ENCODE results near the gene CAMTA1. TPM values are rescaled to one million over a fixed set of nuclear protein-coding genes. Genes with fewer than 3 reads are reported as not detected.

Gene CAMTA1
- total RNA-seq, 4 donors from 2014 or later, result 45.3 to 68.9 (median 62.0) TPM

DNA sequence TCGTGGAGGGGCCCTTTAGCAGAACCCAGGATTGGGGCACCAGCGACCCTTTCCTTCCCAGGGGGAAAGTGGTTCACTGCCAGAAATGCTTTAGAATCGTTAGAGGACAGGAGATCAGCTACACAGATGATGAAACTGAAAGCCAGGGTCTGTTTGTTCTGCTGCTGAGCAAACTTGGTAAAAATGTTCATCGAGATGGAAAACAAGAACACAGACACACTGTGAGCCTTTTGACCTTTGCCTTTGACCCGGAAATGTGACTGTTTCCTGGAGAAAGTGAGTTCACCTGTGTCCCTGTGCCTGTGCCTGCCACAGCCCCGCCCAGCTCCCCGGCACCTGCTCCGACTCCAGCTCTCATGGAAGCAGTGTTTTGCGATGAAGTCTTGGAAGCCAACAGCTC lies 234.3 kb downstream of the CAMTA1 start:
- ATAC-seq (ENCODE audit: low FRiP score), result no peak
- TF ChIP-seq, protein P1, sequence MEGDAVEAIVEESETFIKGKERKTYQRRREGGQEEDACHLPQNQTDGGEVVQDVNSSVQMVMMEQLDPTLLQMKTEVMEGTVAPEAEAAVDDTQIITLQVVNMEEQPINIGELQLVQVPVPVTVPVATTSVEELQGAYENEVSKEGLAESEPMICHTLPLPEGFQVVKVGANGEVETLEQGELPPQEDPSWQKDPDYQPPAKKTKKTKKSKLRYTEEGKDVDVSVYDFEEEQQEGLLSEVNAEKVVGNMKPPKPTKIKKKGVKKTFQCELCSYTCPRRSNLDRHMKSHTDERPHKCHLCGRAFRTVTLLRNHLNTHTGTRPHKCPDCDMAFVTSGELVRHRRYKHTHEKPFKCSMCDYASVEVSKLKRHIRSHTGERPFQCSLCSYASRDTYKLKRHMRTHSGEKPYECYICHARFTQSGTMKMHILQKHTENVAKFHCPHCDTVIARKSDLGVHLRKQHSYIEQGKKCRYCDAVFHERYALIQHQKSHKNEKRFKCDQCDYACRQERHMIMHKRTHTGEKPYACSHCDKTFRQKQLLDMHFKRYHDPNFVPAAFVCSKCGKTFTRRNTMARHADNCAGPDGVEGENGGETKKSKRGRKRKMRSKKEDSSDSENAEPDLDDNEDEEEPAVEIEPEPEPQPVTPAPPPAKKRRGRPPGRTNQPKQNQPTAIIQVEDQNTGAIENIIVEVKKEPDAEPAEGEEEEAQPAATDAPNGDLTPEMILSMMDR (IDR thresholded peaks at IDR 0.05), result no peak

DNA sequence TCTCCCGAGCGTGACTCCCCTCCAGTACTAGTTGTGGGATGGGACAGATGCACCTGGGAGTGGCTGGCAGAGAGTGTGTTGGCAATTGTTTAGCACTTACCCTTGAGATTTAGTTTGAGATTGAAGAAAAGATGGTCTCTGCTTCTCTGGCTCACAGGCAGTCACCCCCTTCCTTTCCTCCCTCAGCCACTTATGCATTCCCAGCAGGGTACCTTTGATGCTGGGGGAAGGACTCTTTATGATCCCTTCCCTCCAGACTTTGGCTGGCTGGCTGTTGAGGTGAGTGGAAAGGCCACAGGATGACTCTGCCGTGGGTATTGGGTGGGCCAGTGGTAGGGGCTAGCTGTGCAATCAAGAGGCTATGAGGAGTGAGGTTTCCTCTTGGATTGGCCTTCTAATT lies 236.8 kb downstream of the CAMTA1 start:
- DNase-seq (ENCODE audit: low spot score), result no peak
- TF ChIP-seq, protein P1 (IDR thresholded peaks at IDR 0.05), result no peak
- no peak for ATAC-seq (ENCODE audit: low FRiP score)

More for the DNA sequence above, 234.3 kb downstream of the CAMTA1 start:
- no peak for DNase-seq (ENCODE audit: low spot score)

DNA sequence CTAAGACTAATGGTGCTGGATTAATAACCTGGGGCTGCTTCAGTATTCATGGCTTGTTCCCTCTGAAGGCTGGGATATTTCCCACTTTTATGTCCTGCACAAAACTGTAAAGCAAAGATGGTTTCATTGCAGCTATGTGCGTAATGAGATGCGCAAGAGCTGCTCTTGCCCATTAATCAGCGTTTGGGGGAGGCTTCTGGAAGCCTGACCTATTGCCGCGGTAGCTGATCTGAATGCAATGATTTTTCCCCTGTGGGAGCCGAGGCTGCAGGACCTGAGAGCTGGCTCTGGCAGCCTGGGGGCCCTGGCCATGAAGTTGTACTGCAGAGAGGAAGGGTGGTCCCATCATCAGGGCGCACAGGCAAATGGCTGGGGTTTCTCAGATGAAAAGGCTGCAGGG lies 239.8 kb downstream of the CAMTA1 start:
- ATAC-seq (ENCODE audit: low FRiP score) (no peak), DNase-seq (ENCODE audit: low spot score) (no peak)
- TF ChIP-seq, protein P1 (IDR thresholded peaks at IDR 0.05), result no peak

DNA sequence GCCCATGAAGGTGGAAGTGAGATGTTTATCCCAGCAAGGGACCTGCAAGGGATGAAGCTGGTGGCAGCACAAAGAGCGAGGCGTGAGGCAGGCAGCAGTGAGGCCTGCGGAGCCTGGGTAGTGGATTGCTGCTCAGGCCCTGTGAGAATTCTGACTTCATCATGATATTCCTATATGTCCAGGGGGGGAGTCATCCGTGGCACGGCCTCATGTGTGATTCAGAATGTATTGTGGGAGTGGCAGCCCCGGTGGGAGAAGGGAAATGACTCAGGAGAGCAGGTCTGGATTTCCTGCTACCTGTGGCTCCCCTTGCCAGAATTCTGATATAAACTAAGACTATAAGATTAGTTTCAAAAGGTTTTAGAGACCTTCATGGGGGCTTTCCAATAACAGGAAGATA lies 240.9 kb downstream of the CAMTA1 start:
- TF ChIP-seq, protein P1 (IDR thresholded peaks at IDR 0.05), result no peak
- ATAC-seq (ENCODE audit: low FRiP score) (no peak), DNase-seq (ENCODE audit: low spot score) (no peak)

DNA sequence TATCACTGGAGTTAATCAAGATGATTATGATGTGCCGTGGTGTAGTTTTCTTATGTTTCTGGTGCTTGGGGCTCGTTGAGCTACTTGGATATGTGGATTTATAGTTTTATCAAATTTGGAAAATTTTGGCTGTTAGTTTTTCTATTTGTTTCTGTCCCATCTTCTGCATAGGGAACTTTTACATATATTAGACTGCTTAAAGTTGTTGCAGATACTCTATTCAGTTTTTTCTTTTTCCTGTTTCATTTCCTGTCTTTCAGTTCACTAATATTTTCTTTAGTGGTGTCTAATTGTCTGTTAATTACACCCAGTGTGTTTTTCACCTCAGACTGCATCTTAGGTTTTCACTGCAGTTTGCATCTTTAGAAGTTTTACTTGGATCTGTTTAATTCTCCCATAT lies 247.7 kb downstream of the CAMTA1 start:
- ATAC-seq (ENCODE audit: low FRiP score) (no peak), DNase-seq (ENCODE audit: low spot score) (no peak)
- TF ChIP-seq, protein P1 (IDR thresholded peaks at IDR 0.05), result no peak

DNA sequence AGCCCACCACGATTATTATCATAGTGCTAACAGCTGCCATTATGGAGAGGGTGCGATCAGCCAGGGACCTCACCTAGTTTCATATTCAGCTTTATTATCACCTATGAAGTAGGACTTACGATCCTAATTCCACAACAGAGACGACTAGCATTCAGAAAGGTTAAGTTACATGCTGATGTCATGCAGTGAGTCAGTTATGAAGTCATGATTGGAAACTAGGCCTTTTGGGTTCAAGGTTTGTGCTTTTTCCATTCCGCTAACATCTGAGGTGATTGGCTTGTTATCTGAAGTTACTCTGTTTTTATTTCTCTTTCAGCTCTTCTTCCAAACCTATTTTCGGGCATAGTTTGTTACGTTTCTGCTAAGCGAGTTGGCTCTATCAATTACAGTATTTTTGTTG lies 251.1 kb downstream of the CAMTA1 start:
- TF ChIP-seq, protein P1 (IDR thresholded peaks at IDR 0.05), result no peak
- ATAC-seq (ENCODE audit: low FRiP score) (no peak), DNase-seq (ENCODE audit: low spot score) (no peak)

DNA sequence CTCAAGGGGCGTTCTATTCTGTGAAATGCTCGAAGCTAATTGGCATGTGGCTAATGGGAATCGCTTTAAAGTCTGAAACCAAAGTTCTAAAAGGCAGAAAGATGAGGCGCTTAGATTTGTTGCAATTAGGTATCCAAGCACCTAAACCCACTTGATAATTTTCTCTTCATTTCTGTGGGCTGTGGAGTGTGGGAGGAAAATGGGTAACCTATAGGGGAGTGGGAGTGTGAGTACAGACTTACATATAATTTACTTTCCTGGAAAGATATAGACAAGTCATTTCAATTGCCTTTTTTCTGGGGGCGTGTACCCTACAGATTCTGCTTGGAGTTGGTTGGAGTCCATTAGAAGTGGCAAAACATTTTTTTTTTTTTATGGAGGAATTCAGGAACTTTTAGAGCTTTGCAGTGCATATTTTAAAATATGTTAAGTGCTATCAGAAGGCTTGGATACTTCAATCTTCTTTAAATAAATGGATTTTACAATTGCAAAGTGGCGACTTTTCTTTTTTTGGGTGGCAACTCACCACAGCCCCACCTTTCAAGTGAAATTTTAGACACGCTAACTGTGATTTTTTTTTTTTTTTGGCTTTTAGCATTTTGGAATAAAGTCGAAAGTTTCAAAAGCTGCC lies 254.5 kb downstream of the CAMTA1 start:
- TF ChIP-seq, protein P1 (IDR thresholded peaks at IDR 0.05), result no peak
- ATAC-seq (ENCODE audit: low FRiP score), result no peak

More for the DNA sequence above, 254.5 kb downstream of the CAMTA1 start:
- no peak for DNase-seq (ENCODE audit: low spot score)

Data from omental fat pad (tissue), 4 donors.